ENCODE data around the gene SPATA2L. TPM values are rescaled to one million over a fixed set of nuclear protein-coding genes. Genes with fewer than 3 reads are reported as not detected.

The SPATA2L gene
- total and polyA plus RNA-seq, 2 of the 8 experiments (the other 6 are each of a cell fraction or from before 2014, with no cell fraction given) = 9.3 to 12.5 TPM

- Histone ChIP-seq H2BK15ac (ENCODE audit: low read length) (no peak overlapping the region), H3K4ac (replicated peaks; ENCODE audit: insufficient read length, low read depth, low read length) (no peak overlapping the region), H4K8ac (ENCODE audit: extremely low read depth, insufficient read depth, low read length) (no peak overlapping the region), H4K5ac (ENCODE audit: insufficient read length, low read depth, low read length) (no peak overlapping the region), H2BK120ac (replicated peaks; ENCODE audit: low read depth, low read length) (no peak overlapping the region), H3K14ac (ENCODE audit: insufficient read length) (no peak overlapping the region), H3K23ac (ENCODE audit: insufficient read length) (no peak overlapping the region), H3K4me2 (ENCODE audit: insufficient read depth in 1 of 2, low read depth in 2 of 2, low read length in 2 of 2) (no peak overlapping the region), H3K27ac (ENCODE audit: low read depth, low read length) (no peak overlapping the region), H3K36me3 (ENCODE audit: control insufficient read depth in 2 of 4, insufficient read depth in 4 of 4, low read length in 3 of 4) (peaks cover 9 to 25% (median 18%) of the 10 kb centered on the region in 4 experiments), H4K20me1 (replicated peaks in 1 of 2; ENCODE audit: control insufficient read depth in 1 of 2, insufficient read depth in 2 of 2, low read length in 2 of 2) (peaks cover 0 to 7% of the 10 kb centered on the region in 2 experiments), H3K4me1 (replicated peaks in 1 of 4; ENCODE audit: control insufficient read depth in 3 of 4, insufficient read depth in 4 of 4, low read length in 3 of 4) (peaks cover 0 to 6% (median 1%) of the 10 kb centered on the region in 4 experiments; a peak in 4 of 7 replicates), H3K9ac (replicated peaks in 1 of 4; ENCODE audit: extremely low read depth in 1 of 4, low read depth in 3 of 4, low read length in 3 of 4) (no peak overlapping the region), H3K18ac (ENCODE audit: extremely low read depth, low read length) (no peak overlapping the region), H3K79me1 (ENCODE audit: low read depth, low read length) (no peaks in the 10 kb centered on the region), H3K4me3 (ENCODE audit: extremely low read depth in 1 of 4, insufficient read depth in 2 of 4, low read depth in 3 of 4, low read length in 4 of 4) (no peak overlapping the region), H2BK5ac (ENCODE audit: low read depth, low read length) (no peak overlapping the region), H3K56ac (replicated peaks; ENCODE audit: insufficient read length, low read depth, low read length) (no peak overlapping the region), H2BK12ac (ENCODE audit: low read depth, low read length) (no peak overlapping the region), H3K9me3 (ENCODE audit: insufficient read depth in 2 of 2, low read depth in 1 of 2, low read length in 1 of 2) (no peaks in the 10 kb centered on the region), H3K27me3 (replicated peaks in 1 of 4; ENCODE audit: control insufficient read depth in 3 of 4, extremely low read depth in 1 of 4, insufficient read depth in 3 of 4, low read length in 3 of 4) (no peaks in the 10 kb centered on the region), H4K91ac (replicated peaks; ENCODE audit: insufficient read length, low read length) (no peak overlapping the region), H2BK20ac (ENCODE audit: low read length) (no peak overlapping the region), H3K23me2 (ENCODE audit: low read depth, low read length) (no peaks in the 10 kb centered on the region), H2AK5ac (ENCODE audit: low read depth, low read length) (no peak overlapping the region), H3K79me2 (ENCODE audit: control insufficient read depth in 1 of 2, insufficient read depth in 2 of 2, low read length in 2 of 2) (no peaks in the 10 kb centered on the region), H2AFZ (ENCODE audit: low read length) (no peak overlapping the region)
- POLR2A ChIA-PET (ENCODE audit: partially characterized antibody) = interaction anchor here (0.6 to 16.1 kb wide), 7 partner anchors 9 to 84 kb away, joined by 3 to 193 read pairs (median 4); partner anchors contain the start of gene VPS9D1
- DNase-seq (ENCODE audit: low read depth in 1 of 2, low spot score in 2 of 2) (no peak), FAIRE-seq (no peak)
- CTCF ChIA-PET (ENCODE audit: partially characterized antibody) = interaction anchor here (1.1 kb wide), 2 partner anchors 9 to 28 kb away, joined by 3 to 5 read pairs; no protein-coding TSS in a partner anchor
- 89% methylated on average over 17 of the region's 17 CpGs; no CpG with 5 or more reads in 1 of the 2 experiments for WGBS, 2 experiments (ENCODE audit: extremely low coverage in 1 of 2, insufficient coverage in 1 of 2, insufficient read length in 1 of 2, insufficient replicate concordance in 2 of 2, low coverage in 1 of 2, low lambda C conversion rate in 2 of 2, missing lambda C conversion rate in 1 of 2)
- TF ChIP-seq CTBP2 (IDR thresholded peaks at IDR 0.05; ENCODE audit: borderline replicate concordance, insufficient read depth, insufficient read length, low read length) (no peak), TCF12 (IDR thresholded peaks at IDR 0.05; ENCODE audit: low read depth, low read length) (no peak), MAX (IDR thresholded peaks at IDR 0.05) (no peak), GTF2F1 (IDR thresholded peaks at IDR 0.05; ENCODE audit: borderline replicate concordance, low read depth, low read length) (no peak), SUZ12 (IDR thresholded peaks at IDR 0.05; ENCODE audit: low read length) (no peak), SP4 (IDR thresholded peaks at IDR 0.05; ENCODE audit: low read length) (no peak), JUND (IDR thresholded peaks at IDR 0.05; ENCODE audit: low read length) (no peak), CHD1 (IDR thresholded peaks at IDR 0.05; ENCODE audit: low read depth, low read length) (no peak), CHD2 (IDR thresholded peaks at IDR 0.05; ENCODE audit: low read length) (no peak)
- TF ChIP-seq, protein P1, sequence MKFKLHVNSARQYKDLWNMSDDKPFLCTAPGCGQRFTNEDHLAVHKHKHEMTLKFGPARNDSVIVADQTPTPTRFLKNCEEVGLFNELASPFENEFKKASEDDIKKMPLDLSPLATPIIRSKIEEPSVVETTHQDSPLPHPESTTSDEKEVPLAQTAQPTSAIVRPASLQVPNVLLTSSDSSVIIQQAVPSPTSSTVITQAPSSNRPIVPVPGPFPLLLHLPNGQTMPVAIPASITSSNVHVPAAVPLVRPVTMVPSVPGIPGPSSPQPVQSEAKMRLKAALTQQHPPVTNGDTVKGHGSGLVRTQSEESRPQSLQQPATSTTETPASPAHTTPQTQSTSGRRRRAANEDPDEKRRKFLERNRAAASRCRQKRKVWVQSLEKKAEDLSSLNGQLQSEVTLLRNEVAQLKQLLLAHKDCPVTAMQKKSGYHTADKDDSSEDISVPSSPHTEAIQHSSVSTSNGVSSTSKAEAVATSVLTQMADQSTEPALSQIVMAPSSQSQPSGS (IDR thresholded peaks at IDR 0.05; ENCODE audit: low read length) = no peak
Measured at GRCh38 chr16:89733322-89733721, 31.8 kb upstream of the SPATA2L start.

Measured in H1 (cell line).